ENCODE measurements around the gene CLSTN2.

DNA sequence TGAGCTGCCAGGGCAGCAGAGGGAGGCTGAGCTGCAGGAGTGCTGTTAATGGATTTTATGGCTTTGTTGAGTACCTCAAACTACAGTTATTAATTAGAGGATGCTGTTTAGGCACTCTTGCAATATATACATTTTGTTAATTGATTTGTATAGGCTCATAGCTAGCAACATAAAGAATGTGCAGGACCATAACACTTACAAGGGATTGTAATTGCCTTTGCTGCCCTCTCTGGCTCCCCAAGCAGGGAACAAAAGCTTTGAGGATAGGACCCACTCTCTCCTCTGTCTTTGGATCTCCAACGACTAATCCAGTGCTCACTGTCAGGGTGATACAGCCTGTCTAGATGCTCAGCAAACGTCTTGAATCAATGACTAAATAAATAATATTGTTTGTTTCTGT lies 1.2 kb upstream of the CLSTN2 start:
- TF ChIP-seq, protein P1, sequence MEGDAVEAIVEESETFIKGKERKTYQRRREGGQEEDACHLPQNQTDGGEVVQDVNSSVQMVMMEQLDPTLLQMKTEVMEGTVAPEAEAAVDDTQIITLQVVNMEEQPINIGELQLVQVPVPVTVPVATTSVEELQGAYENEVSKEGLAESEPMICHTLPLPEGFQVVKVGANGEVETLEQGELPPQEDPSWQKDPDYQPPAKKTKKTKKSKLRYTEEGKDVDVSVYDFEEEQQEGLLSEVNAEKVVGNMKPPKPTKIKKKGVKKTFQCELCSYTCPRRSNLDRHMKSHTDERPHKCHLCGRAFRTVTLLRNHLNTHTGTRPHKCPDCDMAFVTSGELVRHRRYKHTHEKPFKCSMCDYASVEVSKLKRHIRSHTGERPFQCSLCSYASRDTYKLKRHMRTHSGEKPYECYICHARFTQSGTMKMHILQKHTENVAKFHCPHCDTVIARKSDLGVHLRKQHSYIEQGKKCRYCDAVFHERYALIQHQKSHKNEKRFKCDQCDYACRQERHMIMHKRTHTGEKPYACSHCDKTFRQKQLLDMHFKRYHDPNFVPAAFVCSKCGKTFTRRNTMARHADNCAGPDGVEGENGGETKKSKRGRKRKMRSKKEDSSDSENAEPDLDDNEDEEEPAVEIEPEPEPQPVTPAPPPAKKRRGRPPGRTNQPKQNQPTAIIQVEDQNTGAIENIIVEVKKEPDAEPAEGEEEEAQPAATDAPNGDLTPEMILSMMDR (IDR thresholded peaks at IDR 0.05): no peak
- no peak for TF ChIP-seq POLR2A (IDR thresholded peaks at IDR 0.05)
